ENCODE data around the gene KDM4D.

GRCh38 chr11:95014184-95014821, 40.8 kb downstream of the KDM4D start:
- TF ChIP-seq CTCF (IDR thresholded peaks at IDR 0.05; ENCODE audit: insufficient read depth, low read depth, low read length) (no peak), EZH2 (IDR thresholded peaks at IDR 0.05; ENCODE audit: insufficient read depth, low read length) (no peak)

Measured in astrocyte (in vitro differentiated cells and primary cell).